Thyroid gland (tissue), 4 donors: ENCODE data around the gene CDH4.

Experiments used
- POLR2A ChIP-seq, 2 donors: fragments of 450-650 bp; IDR thresholded peaks; one replicate each; pipeline ENCODE4 v1.6.1; 2017; ENCODE audit warnings: antibody characterized with exemption in 2 of 2, mild to moderate bottlenecking in 2 of 2, moderate library complexity in 1 of 2
- TF ChIP-seq, protein P1 (sequence below), 6 experiments: fragments of 200-600 bp in 3 of 6; fragments of 450-650 bp in 3 of 6; sonication (generic) in 3 of 6; IDR thresholded peaks; one replicate each; pipeline ENCODE4 v1.5.1; 2016 to 2019; ENCODE audit warnings: antibody characterized with exemption in 6 of 6, mild to moderate bottlenecking in 2 of 6, inconsistent platforms in 1 of 6, moderate library complexity in 1 of 6

DNA sequence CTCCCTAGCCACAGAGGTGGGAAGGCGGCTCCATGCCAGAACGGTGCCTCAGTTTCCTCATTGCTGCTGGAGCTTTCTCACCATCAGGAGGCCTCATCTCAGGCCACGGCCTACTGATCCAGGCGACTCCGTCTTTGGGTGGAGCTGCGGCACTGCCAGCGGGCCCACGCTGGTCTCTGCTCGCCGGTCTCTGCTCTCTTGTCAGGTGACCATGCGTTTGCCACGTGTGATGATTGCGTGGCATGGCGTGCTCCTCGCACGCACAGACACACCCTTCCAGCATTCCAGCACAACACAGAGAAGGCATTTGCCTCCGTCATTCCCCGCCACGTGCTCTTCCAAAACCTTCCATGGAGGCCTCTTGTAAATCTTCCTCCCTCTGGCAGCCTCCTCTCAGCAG is 271.1 kb downstream of the CDH4 start:
- TF ChIP-seq, protein P1, sequence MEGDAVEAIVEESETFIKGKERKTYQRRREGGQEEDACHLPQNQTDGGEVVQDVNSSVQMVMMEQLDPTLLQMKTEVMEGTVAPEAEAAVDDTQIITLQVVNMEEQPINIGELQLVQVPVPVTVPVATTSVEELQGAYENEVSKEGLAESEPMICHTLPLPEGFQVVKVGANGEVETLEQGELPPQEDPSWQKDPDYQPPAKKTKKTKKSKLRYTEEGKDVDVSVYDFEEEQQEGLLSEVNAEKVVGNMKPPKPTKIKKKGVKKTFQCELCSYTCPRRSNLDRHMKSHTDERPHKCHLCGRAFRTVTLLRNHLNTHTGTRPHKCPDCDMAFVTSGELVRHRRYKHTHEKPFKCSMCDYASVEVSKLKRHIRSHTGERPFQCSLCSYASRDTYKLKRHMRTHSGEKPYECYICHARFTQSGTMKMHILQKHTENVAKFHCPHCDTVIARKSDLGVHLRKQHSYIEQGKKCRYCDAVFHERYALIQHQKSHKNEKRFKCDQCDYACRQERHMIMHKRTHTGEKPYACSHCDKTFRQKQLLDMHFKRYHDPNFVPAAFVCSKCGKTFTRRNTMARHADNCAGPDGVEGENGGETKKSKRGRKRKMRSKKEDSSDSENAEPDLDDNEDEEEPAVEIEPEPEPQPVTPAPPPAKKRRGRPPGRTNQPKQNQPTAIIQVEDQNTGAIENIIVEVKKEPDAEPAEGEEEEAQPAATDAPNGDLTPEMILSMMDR (IDR thresholded peaks at IDR 0.05): no peak
- no peak for TF ChIP-seq POLR2A (IDR thresholded peaks at IDR 0.05)
